Measurements from ENCODE around the gene DIP2B. TPM values are rescaled to one million over a fixed set of nuclear protein-coding genes. Genes with fewer than 3 reads are reported as not detected.

Gene DIP2B
- total RNA-seq, 4 donors from 2014 or later: 19.8 to 25.9 (median 23.8) TPM

DNA sequence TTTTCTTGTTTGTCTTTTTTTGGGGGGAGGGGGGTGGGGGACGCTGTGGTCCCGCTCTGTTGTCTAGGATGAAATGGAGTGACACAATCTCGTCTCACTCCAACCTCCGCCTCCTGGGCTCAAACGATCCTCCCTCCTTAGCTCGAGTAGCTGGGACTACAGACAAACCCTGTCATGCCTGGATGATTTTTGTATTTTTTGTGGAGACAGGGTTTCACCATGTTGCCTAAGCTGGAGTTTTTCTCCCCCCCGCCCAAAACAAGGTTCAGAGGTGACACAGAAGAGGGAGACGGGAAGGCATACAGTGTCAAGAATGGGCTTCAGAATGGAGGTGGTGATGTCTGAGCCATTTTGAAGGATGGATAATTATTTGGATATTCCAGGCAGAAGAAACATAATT, 142.2 kb downstream of the DIP2B start:
- no peak overlapping the region for H3K4me3 ChIP-seq
- H3K27me3 ChIP-seq: no peaks in the 10 kb centered on the region
- peaks cover 0 to 6% of the 10 kb centered on the region in 2 donors for H3K36me3 ChIP-seq
- H3K27ac ChIP-seq: no peak overlapping the region
- no peaks in the 10 kb centered on the region for H3K9me3 ChIP-seq
- no peaks in the 10 kb centered on the region for H3K4me1 ChIP-seq
- ATAC-seq: no peak
- TF ChIP-seq POLR2AphosphoS5 (IDR thresholded peaks at IDR 0.05) (no peak), POLR2A (IDR thresholded peaks at IDR 0.05) (no peak), EP300 (IDR thresholded peaks at IDR 0.05) (no peak)
- 81 to 85% methylated on average over 5 to 8 of the region's 8 CpGs for WGBS, 2 donors (ENCODE audit: low coverage in 1 of 2)

GRCh38 chr12:50647479-50647878, 142.7 kb downstream of the DIP2B start:
- TF ChIP-seq POLR2AphosphoS5 (IDR thresholded peaks at IDR 0.05) (no peak), EP300 (IDR thresholded peaks at IDR 0.05) (no peak), POLR2A (IDR thresholded peaks at IDR 0.05) (no peak)
- TF ChIP-seq, protein P1, sequence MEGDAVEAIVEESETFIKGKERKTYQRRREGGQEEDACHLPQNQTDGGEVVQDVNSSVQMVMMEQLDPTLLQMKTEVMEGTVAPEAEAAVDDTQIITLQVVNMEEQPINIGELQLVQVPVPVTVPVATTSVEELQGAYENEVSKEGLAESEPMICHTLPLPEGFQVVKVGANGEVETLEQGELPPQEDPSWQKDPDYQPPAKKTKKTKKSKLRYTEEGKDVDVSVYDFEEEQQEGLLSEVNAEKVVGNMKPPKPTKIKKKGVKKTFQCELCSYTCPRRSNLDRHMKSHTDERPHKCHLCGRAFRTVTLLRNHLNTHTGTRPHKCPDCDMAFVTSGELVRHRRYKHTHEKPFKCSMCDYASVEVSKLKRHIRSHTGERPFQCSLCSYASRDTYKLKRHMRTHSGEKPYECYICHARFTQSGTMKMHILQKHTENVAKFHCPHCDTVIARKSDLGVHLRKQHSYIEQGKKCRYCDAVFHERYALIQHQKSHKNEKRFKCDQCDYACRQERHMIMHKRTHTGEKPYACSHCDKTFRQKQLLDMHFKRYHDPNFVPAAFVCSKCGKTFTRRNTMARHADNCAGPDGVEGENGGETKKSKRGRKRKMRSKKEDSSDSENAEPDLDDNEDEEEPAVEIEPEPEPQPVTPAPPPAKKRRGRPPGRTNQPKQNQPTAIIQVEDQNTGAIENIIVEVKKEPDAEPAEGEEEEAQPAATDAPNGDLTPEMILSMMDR (IDR thresholded peaks at IDR 0.05): no peak
- Histone ChIP-seq H3K27me3 (no peaks in the 10 kb centered on the region), H3K27ac (no peak overlapping the region), H3K36me3 (peaks cover 0 to 6% of the 10 kb centered on the region in 2 donors), H3K4me1 (no peaks in the 10 kb centered on the region), H3K4me3 (no peak overlapping the region), H3K9me3 (no peaks in the 10 kb centered on the region)
- no peak for ATAC-seq
- WGBS, 2 donors (ENCODE audit: low coverage in 1 of 2): 65% methylated on average over 1 of the region's 2 CpGs; no CpG with 5 or more reads in 1 of the 2 donors

GRCh38 chr12:50650285-50650684, 145.5 kb downstream of the DIP2B start:
- 81 to 96% methylated on average over 2 to 3 of the region's 3 CpGs for WGBS, 2 donors (ENCODE audit: low coverage in 1 of 2)
- Histone ChIP-seq H3K27ac (no peak overlapping the region), H3K4me3 (no peak overlapping the region), H3K27me3 (no peaks in the 10 kb centered on the region), H3K9me3 (no peaks in the 10 kb centered on the region), H3K36me3 (no peaks in the 10 kb centered on the region), H3K4me1 (no peaks in the 10 kb centered on the region)
- ATAC-seq: no peak
- no peak for TF ChIP-seq EP300 (IDR thresholded peaks at IDR 0.05)

DNA sequence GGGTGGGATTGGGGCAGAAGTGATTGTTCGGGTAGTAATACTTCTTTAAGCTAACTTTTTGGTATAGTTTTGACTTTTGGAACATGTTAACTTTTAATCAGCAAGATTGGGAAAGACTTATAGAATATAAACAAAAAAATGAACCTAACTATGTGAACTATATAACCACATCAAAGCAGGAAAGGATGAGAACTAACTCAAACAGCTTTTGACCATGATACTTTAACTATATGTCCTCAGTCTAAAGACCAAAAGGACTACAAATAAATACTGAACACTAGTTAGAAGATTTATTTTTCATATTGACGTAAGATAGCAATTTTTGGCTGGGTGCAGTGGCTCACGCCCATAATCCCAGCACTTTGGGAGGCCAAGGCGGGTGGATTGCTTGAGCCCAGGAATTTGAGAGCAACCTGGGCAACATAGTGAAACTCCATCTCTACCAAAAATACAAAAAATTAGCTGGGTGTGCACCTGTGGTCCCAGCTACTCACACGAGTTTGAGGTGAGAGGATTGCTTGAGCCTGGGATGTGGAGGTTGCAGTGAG, 150.7 kb downstream of the DIP2B start:
- TF ChIP-seq, protein P1 (IDR thresholded peaks at IDR 0.05): no peak
- TF ChIP-seq POLR2A (IDR thresholded peaks at IDR 0.05) (no peak), EP300 (IDR thresholded peaks at IDR 0.05) (no peak), POLR2AphosphoS5 (IDR thresholded peaks at IDR 0.05) (no peak)
- WGBS, 2 donors (ENCODE audit: low coverage in 1 of 2): 66 to 94% methylated on average over 3 to 5 of the region's 5 CpGs

GRCh38 chr12:50659260-50659659, 154.5 kb downstream of the DIP2B start:
- no peak overlapping the region for H3K4me3 ChIP-seq
- TF ChIP-seq, protein P1 (IDR thresholded peaks at IDR 0.05): no peak
- TF ChIP-seq POLR2AphosphoS5 (IDR thresholded peaks at IDR 0.05): no peak
- no peak for TF ChIP-seq POLR2A (IDR thresholded peaks at IDR 0.05)
- H3K4me1 ChIP-seq: no peaks in the 10 kb centered on the region
- WGBS, 2 donors (ENCODE audit: low coverage in 1 of 2): 79 to 100% methylated on average over 1 to 2 of the region's 2 CpGs
- H3K9me3 ChIP-seq: no peaks in the 10 kb centered on the region
- peaks cover 0 to 10% of the 10 kb centered on the region in 2 donors for H3K36me3 ChIP-seq
- H3K27me3 ChIP-seq: no peaks in the 10 kb centered on the region
- no peak for ATAC-seq
- no peak overlapping the region for H3K27ac ChIP-seq

More for the DNA sequence above, 150.7 kb downstream of the DIP2B start:
- Histone ChIP-seq H3K27ac (no peak overlapping the region), H3K4me3 (no peak overlapping the region), H3K36me3 (peaks cover 0 to 7% of the 10 kb centered on the region in 2 donors), H3K9me3 (no peaks in the 10 kb centered on the region), H3K4me1 (no peaks in the 10 kb centered on the region), H3K27me3 (no peaks in the 10 kb centered on the region)
- no peak for ATAC-seq

DNA sequence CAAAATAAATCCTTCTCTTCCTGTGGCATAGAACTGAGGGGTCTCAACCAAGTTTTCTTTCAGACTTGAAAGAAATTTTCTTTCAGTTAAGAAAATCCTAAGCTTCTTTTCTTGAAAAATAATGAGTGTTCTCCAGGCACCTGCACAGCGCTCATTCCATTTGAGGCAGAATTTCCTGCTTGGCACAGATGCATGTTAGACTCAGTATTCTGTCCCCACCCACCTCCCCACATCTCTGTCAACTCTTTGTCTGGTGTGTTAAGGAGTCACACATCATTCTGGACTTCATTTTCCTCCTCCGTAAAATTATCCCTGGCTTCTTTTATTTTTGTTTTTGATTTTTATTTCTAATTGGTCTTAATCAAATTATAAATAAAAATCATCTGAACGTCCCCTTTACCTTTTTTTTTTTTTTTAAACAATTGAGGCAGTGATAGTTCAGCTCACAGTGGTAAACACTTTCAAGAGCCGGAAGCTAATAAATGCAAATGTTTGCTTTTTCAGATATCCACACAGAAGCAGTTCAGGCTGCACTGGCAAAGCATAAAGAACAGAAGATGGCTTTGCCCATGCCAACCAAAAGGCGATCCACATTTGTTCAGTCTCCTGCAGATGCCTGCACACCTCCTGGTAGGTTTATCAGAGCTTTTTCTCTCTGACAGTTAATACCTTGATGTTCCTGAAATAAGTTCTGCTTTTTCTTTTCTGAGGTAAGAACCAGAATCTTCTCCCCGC, 155.1 kb downstream of the DIP2B start:
- no peak for ATAC-seq
- WGBS, 2 donors (ENCODE audit: low coverage in 1 of 2): 62 to 80% methylated on average over 4 to 6 of the region's 6 CpGs
- no peak for TF ChIP-seq EP300 (IDR thresholded peaks at IDR 0.05)
- no peak for TF ChIP-seq POLR2A (IDR thresholded peaks at IDR 0.05)
- no peak for TF ChIP-seq POLR2AphosphoS5 (IDR thresholded peaks at IDR 0.05)
- TF ChIP-seq, protein P1 (IDR thresholded peaks at IDR 0.05): no peak

More for the DNA sequence above, 155.1 kb downstream of the DIP2B start:
- no peaks in the 10 kb centered on the region for H3K9me3 ChIP-seq
- H3K27ac ChIP-seq: no peak overlapping the region
- H3K4me1 ChIP-seq: no peaks in the 10 kb centered on the region
- no peak overlapping the region for H3K4me3 ChIP-seq
- H3K36me3 ChIP-seq: peaks cover 0 to 10% of the 10 kb centered on the region in 2 donors
- H3K27me3 ChIP-seq: no peaks in the 10 kb centered on the region
